GM10266 (cell line): ENCODE results near the gene SMARCAD1.
"Not testable (repeated sequence)": the region's sequence is repeated elsewhere in the genome, so short reads cannot be mapped to it uniquely, and the experiment has no call there.

Source experiments
- DNase-seq: peaks from one replicate; pipeline ENCODE4 v3.0.0; 2012; ENCODE audit errors: extremely low spot score
- TF ChIP-seq, protein P1 (sequence below): IDR thresholded peaks from 2 replicates; pipeline ENCODE4 v1.5.1; 2012; ENCODE audit warnings: mild to moderate bottlenecking, low read depth; ENCODE audit not compliant: control insufficient read depth, insufficient read depth; ENCODE audit errors: missing control alignments

Gene SMARCAD1

GRCh38 chr4:94307231-94307871, 99.7 kb downstream of the SMARCAD1 start:
- TF ChIP-seq, protein P1, sequence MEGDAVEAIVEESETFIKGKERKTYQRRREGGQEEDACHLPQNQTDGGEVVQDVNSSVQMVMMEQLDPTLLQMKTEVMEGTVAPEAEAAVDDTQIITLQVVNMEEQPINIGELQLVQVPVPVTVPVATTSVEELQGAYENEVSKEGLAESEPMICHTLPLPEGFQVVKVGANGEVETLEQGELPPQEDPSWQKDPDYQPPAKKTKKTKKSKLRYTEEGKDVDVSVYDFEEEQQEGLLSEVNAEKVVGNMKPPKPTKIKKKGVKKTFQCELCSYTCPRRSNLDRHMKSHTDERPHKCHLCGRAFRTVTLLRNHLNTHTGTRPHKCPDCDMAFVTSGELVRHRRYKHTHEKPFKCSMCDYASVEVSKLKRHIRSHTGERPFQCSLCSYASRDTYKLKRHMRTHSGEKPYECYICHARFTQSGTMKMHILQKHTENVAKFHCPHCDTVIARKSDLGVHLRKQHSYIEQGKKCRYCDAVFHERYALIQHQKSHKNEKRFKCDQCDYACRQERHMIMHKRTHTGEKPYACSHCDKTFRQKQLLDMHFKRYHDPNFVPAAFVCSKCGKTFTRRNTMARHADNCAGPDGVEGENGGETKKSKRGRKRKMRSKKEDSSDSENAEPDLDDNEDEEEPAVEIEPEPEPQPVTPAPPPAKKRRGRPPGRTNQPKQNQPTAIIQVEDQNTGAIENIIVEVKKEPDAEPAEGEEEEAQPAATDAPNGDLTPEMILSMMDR = no peak

GRCh38 chr4:94319927-94320326, 112.3 kb downstream of the SMARCAD1 start:
- not testable (repeated sequence) for DNase-seq

More at GRCh38 chr4:94307231-94307871, 99.7 kb downstream of the SMARCAD1 start:
- DNase-seq = no peak

DNA sequence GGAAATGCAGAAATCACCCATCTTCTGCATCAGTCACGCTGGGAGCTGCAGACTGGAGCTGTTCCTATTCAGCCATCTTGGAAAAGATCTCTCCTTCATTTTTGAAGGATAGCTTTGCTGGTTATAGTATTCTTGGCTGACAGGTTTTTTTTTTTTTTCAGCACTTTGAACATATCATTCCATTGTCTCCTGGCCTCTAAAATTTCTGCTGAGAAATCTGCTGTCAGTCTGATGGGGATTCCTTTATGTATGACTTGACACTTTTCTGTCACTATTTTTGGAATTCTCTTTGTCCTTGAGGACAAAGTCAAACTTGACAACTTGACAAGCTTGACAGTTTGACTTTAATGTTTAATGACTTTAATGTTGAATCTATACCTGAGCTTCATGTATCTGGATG, 118.2 kb downstream of the SMARCAD1 start:
- TF ChIP-seq, protein P1 = no peak
- DNase-seq = no peak

- TF ChIP-seq, protein P1 = no peak
- DNase-seq = no peak
These were observed 122.3 kb downstream of the SMARCAD1 start for GRCh38 chr4:94329933-94330332.

DNA sequence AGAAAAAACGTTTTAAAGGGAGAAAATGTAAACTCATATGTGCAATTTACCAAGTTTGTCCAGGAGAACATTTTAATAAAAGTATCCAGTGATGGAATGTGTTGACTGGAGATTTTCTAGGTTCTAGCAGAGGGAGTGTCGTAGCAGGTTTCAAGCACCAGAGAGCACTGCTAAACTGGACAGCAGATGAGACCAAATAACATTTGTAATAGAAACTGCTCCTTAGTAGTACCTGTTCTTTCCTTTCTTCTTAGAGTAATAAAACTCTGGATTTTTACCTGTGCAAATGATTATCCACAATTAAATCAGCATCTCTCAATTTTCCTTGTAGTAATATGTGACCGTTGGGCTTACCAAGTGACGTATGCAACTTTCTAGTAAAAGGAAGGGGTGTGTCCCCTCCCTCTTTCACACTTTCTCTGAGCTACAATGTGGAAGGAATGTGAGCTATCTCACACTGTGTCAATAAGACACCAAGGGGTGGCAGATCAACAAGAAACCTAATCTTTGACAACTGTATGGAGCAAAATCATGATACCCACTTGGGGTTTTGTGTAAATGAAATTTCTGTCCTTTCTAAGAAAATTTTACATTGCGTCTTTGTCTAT, 125.4 kb downstream of the SMARCAD1 start:
- TF ChIP-seq, protein P1 = peak; percentile 13
- DNase-seq = no peak

- TF ChIP-seq, protein P1 = no peak
- no peak for DNase-seq
These were observed 126.2 kb downstream of the SMARCAD1 start for GRCh38 chr4:94333866-94334265.

GRCh38 chr4:94334476-94334875, 126.8 kb downstream of the SMARCAD1 start:
- TF ChIP-seq, protein P1 = no peak
- no peak for DNase-seq
